ENCODE measurements around the gene MBNL1.

MBNL1 gene

GRCh38 chr3:152486364-152486763 lies 217.6 kb downstream of the MBNL1 start:
- H3K27ac ChIP-seq (ENCODE audit: low read depth, low read length), result no peak overlapping the region
- H3K4me3 ChIP-seq (ENCODE audit: low read length), result no peak overlapping the region
- no peaks in the 10 kb centered on the region for H3K36me3 ChIP-seq (ENCODE audit: control insufficient read depth, low read length)
- no peaks in the 10 kb centered on the region for H3K9me3 ChIP-seq (ENCODE audit: control insufficient read depth, insufficient read depth, low read length)
- peaks cover 13% of the 10 kb centered on the region for H3K4me1 ChIP-seq (ENCODE audit: control insufficient read depth, low read length)
- H3K27me3 ChIP-seq (ENCODE audit: control insufficient read depth, low read length), result no peaks in the 10 kb centered on the region
- no peak for TF ChIP-seq CTCF (IDR thresholded peaks at IDR 0.05; ENCODE audit: low read depth, low read length, poor library complexity, severe bottlenecking)
- no peak for TF ChIP-seq EZH2phosphoT487 (IDR thresholded peaks at IDR 0.05; ENCODE audit: borderline replicate concordance, low read length)
- H3K9me2 ChIP-seq (replicated peaks; ENCODE audit: control insufficient read depth, low read length), result no peaks in the 10 kb centered on the region
- H3K4me2 ChIP-seq (ENCODE audit: low read length), result no peak overlapping the region
- no peaks in the 10 kb centered on the region for H3F3A ChIP-seq (ENCODE audit: control insufficient read depth, insufficient read depth)
- H3K79me2 ChIP-seq (ENCODE audit: control insufficient read depth, low read length), result no peaks in the 10 kb centered on the region
- H4K20me1 ChIP-seq (ENCODE audit: control insufficient read depth, insufficient read depth, low read depth, low read length), result no peaks in the 10 kb centered on the region

- no peaks in the 10 kb centered on the region for H3K9me3 ChIP-seq (ENCODE audit: control insufficient read depth, insufficient read depth, low read length)
- H3K36me3 ChIP-seq (ENCODE audit: control insufficient read depth, low read length), result no peaks in the 10 kb centered on the region
- TF ChIP-seq CTCF (IDR thresholded peaks at IDR 0.05; ENCODE audit: low read depth, low read length, poor library complexity, severe bottlenecking) (no peak), EZH2phosphoT487 (IDR thresholded peaks at IDR 0.05; ENCODE audit: borderline replicate concordance, low read length) (no peak)
- no peaks in the 10 kb centered on the region for H3K79me2 ChIP-seq (ENCODE audit: control insufficient read depth, low read length)
- no peak overlapping the region for H3K27ac ChIP-seq (ENCODE audit: low read depth, low read length)
- H4K20me1 ChIP-seq (ENCODE audit: control insufficient read depth, insufficient read depth, low read depth, low read length), result no peaks in the 10 kb centered on the region
- H3F3A ChIP-seq (ENCODE audit: control insufficient read depth, insufficient read depth), result no peaks in the 10 kb centered on the region
- no peaks in the 10 kb centered on the region for H3K27me3 ChIP-seq (ENCODE audit: control insufficient read depth, low read length)
- peaks cover 8% of the 10 kb centered on the region for H3K4me1 ChIP-seq (ENCODE audit: control insufficient read depth, low read length)
- no peaks in the 10 kb centered on the region for H3K9me2 ChIP-seq (replicated peaks; ENCODE audit: control insufficient read depth, low read length)
- H3K4me2 ChIP-seq (ENCODE audit: low read length), result no peak overlapping the region
- H3K4me3 ChIP-seq (ENCODE audit: low read length), result no peak overlapping the region
Observed at GRCh38 chr3:152488449-152488848, 219.7 kb downstream of the MBNL1 start.

GRCh38 chr3:152491922-152492321 lies 223.2 kb downstream of the MBNL1 start:
- H3K4me3 ChIP-seq (ENCODE audit: low read length), result no peak overlapping the region
- no peaks in the 10 kb centered on the region for H3F3A ChIP-seq (ENCODE audit: control insufficient read depth, insufficient read depth)

More at GRCh38 chr3:152491922-152492321, 223.2 kb downstream of the MBNL1 start:
- H4K20me1 ChIP-seq (ENCODE audit: control insufficient read depth, insufficient read depth, low read depth, low read length), result no peaks in the 10 kb centered on the region
- H3K4me1 ChIP-seq (ENCODE audit: control insufficient read depth, low read length), result peaks cover 21% of the 10 kb centered on the region
- TF ChIP-seq EZH2phosphoT487 (IDR thresholded peaks at IDR 0.05; ENCODE audit: borderline replicate concordance, low read length) (no peak), CTCF (IDR thresholded peaks at IDR 0.05; ENCODE audit: low read depth, low read length, poor library complexity, severe bottlenecking) (no peak)
- H3K4me2 ChIP-seq (ENCODE audit: low read length), result no peak overlapping the region
- H3K79me2 ChIP-seq (ENCODE audit: control insufficient read depth, low read length), result no peaks in the 10 kb centered on the region
- no peaks in the 10 kb centered on the region for H3K9me3 ChIP-seq (ENCODE audit: control insufficient read depth, insufficient read depth, low read length)
- H3K27me3 ChIP-seq (ENCODE audit: control insufficient read depth, low read length), result no peaks in the 10 kb centered on the region
- H3K36me3 ChIP-seq (ENCODE audit: control insufficient read depth, low read length), result no peaks in the 10 kb centered on the region
- no peaks in the 10 kb centered on the region for H3K9me2 ChIP-seq (replicated peaks; ENCODE audit: control insufficient read depth, low read length)
- H3K27ac ChIP-seq (ENCODE audit: low read depth, low read length), result no peak overlapping the region
